Measurements from ENCODE around the gene BLOC1S4. TPM values are rescaled to one million over a fixed set of nuclear protein-coding genes. Genes with fewer than 3 reads are reported as not detected.

Gene BLOC1S4
- total and polyA plus RNA-seq, 2 experiments from 2014 or later: 23.9 to 35.2 TPM

DNA sequence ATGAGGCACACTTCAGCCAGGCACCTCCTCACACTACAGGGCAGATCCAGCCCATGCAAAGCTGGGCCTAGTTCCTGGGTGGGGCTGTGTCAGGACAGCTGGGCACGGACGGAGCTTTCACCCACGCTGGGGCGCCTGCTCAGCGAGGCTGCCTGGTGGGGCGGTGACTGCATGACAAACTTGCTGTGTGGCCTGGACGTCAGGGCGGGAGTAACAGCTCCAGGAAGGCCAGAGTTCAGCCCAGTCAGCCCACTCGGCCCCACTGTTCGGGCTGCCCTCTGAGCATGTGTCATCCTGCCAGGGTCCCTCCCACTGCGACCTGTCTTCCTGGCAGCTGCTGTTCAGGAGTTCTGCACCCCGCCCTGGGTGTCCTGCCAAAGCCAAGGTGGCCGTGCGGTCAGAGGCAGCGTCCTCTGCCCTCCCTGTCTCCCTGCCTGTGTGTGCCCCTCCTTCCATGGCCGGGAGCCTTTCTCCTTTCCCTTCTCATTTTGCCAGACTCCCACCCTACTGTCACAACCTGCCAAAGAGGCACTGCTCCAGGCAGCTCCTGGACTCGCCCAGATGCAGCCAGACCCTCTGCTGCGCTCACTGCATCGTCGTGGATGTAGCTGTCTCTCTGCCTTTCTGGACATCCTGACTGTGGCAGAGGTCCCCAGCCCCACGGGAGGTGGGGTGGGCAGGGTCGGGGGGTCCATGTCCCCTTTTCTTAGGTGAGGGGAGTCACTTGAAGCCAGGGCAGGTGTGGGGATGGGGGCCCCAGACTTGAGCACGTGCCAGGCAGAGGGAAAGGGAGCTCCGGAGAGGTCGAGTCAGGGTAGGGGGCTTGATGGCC, 33.6 kb downstream of the BLOC1S4 start:
- no peaks in the 10 kb centered on the region for H3K36me3 Mint-ChIP-seq (ENCODE audit: low read depth)
- H3K4me1 ChIP-seq (ENCODE audit: insufficient read depth): no peaks in the 10 kb centered on the region
- H3K27ac Mint-ChIP-seq: no peak overlapping the region
- no peak for ATAC-seq
- H3K27ac ChIP-seq (ENCODE audit: low read depth): no peak overlapping the region
- H3K9me2 ChIP-seq (ENCODE audit: insufficient read depth): no peaks in the 10 kb centered on the region
- no peaks in the 10 kb centered on the region; the same call in 2 of the 3 replicates for H3K9me3 Mint-ChIP-seq
- no peak overlapping the region for H3K4me2 ChIP-seq
- H3K27me3 Mint-ChIP-seq (ENCODE audit: insufficient read depth, low read depth, poor library complexity): no peaks in the 10 kb centered on the region
- no peaks in the 10 kb centered on the region for H3K27me3 ChIP-seq (ENCODE audit: insufficient read depth)
- H3F3A ChIP-seq (replicated peaks; ENCODE audit: low read depth): no peaks in the 10 kb centered on the region
- no peaks in the 10 kb centered on the region for H3K79me2 ChIP-seq (replicated peaks; ENCODE audit: insufficient read depth)
- DNase-seq (ENCODE audit: low spot score): no peak
- H3K36me3 ChIP-seq (ENCODE audit: insufficient read depth): no peaks in the 10 kb centered on the region
- H3K4me3 ChIP-seq: no peak overlapping the region
- H2AFZ ChIP-seq: no peak overlapping the region
- H4K20me1 ChIP-seq (replicated peaks; ENCODE audit: insufficient read depth): no peaks in the 10 kb centered on the region
- peaks cover 4% of the 10 kb centered on the region; the same call in 2 of the 3 replicates for H3K4me1 Mint-ChIP-seq
- TF ChIP-seq EZH2phosphoT487 (IDR thresholded peaks at IDR 0.05; ENCODE audit: unreplicated experiment): no peak
- TF ChIP-seq NANOG (IDR thresholded peaks at IDR 0.05; ENCODE audit: borderline replicate concordance): no peak
- no peak for TF ChIP-seq STAT1 (IDR thresholded peaks at IDR 0.05; ENCODE audit: unreplicated experiment)
- TF ChIP-seq, protein P1, sequence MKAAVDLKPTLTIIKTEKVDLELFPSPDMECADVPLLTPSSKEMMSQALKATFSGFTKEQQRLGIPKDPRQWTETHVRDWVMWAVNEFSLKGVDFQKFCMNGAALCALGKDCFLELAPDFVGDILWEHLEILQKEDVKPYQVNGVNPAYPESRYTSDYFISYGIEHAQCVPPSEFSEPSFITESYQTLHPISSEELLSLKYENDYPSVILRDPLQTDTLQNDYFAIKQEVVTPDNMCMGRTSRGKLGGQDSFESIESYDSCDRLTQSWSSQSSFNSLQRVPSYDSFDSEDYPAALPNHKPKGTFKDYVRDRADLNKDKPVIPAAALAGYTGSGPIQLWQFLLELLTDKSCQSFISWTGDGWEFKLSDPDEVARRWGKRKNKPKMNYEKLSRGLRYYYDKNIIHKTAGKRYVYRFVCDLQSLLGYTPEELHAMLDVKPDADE (IDR thresholded peaks at IDR 0.05): no peak
- no peak for TF ChIP-seq POLR2AphosphoS5 (IDR thresholded peaks at IDR 0.05; ENCODE audit: low read depth)
- TF ChIP-seq ZNF331 (CRISPR knock-in tag; IDR thresholded peaks at IDR 0.05; ENCODE audit: low read depth): no peak
- no peak for TF ChIP-seq ZNF114 (CRISPR knock-in tag; IDR thresholded peaks at IDR 0.05)
- no peak for TF ChIP-seq EZH2 (IDR thresholded peaks at IDR 0.05; ENCODE audit: low read depth, unreplicated experiment)
- TF ChIP-seq, protein P2, sequence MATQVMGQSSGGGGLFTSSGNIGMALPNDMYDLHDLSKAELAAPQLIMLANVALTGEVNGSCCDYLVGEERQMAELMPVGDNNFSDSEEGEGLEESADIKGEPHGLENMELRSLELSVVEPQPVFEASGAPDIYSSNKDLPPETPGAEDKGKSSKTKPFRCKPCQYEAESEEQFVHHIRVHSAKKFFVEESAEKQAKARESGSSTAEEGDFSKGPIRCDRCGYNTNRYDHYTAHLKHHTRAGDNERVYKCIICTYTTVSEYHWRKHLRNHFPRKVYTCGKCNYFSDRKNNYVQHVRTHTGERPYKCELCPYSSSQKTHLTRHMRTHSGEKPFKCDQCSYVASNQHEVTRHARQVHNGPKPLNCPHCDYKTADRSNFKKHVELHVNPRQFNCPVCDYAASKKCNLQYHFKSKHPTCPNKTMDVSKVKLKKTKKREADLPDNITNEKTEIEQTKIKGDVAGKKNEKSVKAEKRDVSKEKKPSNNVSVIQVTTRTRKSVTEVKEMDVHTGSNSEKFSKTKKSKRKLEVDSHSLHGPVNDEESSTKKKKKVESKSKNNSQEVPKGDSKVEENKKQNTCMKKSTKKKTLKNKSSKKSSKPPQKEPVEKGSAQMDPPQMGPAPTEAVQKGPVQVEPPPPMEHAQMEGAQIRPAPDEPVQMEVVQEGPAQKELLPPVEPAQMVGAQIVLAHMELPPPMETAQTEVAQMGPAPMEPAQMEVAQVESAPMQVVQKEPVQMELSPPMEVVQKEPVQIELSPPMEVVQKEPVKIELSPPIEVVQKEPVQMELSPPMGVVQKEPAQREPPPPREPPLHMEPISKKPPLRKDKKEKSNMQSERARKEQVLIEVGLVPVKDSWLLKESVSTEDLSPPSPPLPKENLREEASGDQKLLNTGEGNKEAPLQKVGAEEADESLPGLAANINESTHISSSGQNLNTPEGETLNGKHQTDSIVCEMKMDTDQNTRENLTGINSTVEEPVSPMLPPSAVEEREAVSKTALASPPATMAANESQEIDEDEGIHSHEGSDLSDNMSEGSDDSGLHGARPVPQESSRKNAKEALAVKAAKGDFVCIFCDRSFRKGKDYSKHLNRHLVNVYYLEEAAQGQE (IDR thresholded peaks at IDR 0.05; ENCODE audit: unreplicated experiment): no peak
- no peak for TF ChIP-seq JUNB (IDR thresholded peaks at IDR 0.05; ENCODE audit: unreplicated experiment)
- TF ChIP-seq CREB1 (CRISPR knock-in tag; IDR thresholded peaks at IDR 0.05; ENCODE audit: low read depth): no peak
- TF ChIP-seq CTCF (conservative IDR thresholded peaks at IDR 0.05; ENCODE audit: low read depth in 2 of 2): no peak
- H3K4me3 Mint-ChIP-seq: no peak overlapping the region

All from GM23338 (cell line).